Uterus (tissue), 4 donors: ENCODE measurements around the gene EFEMP1. TPM values are rescaled to one million over a fixed set of nuclear protein-coding genes. Genes with fewer than 3 reads are reported as not detected.
"Not testable (repeated sequence)": the region's sequence is repeated elsewhere in the genome, so short reads cannot be mapped to it uniquely, and the experiment has no call there.

Source experiments
- DNase-seq, 2 donors: peaks; one replicate each; pipeline ENCODE4 v3.0.0-alpha.2; 2019 to 2020
- H3K27ac ChIP-seq, 2 donors: fragments of 200-600 bp; sonication (generic); 1 replicate in 1 of 2; 2 replicates in 1 of 2; pipeline ENCODE4 v1.5.1; 2016 to 2018
- H3K27me3 ChIP-seq, 2 donors: fragments of 200-600 bp; sonication (generic); one replicate each; pipeline ENCODE4 v1.5.1; 2018 to 2019; ENCODE audit warnings: control low read depth in 1 of 2
- H3K36me3 ChIP-seq, 2 donors: fragments of 200-600 bp; sonication (generic); one replicate each; pipeline ENCODE4 v1.5.1; 2019; ENCODE audit warnings: control low read depth in 1 of 2
- H3K4me1 ChIP-seq, 2 donors: fragments of 200-600 bp; sonication (generic); one replicate each; pipeline ENCODE4 v1.5.1; 2018 to 2019; ENCODE audit warnings: control low read depth in 1 of 2
- H3K4me3 ChIP-seq, 2 donors: fragments of 200-600 bp; sonication (generic); 1 replicate in 1 of 2; 2 replicates in 1 of 2; pipeline ENCODE4 v1.5.1; 2018 to 2019; ENCODE audit warnings: mild to moderate bottlenecking in 1 of 2
- H3K9me3 ChIP-seq, 2 donors: fragments of 200-600 bp; sonication (generic); one replicate each; pipeline ENCODE4 v1.5.1; 2019; ENCODE audit warnings: control low read depth in 1 of 2
- POLR2A ChIP-seq, 2 donors: fragments of 450-650 bp; IDR thresholded peaks; one replicate each; pipeline ENCODE4 v1.6.1; 2016; ENCODE audit warnings: antibody characterized with exemption in 2 of 2, mild to moderate bottlenecking in 1 of 2, moderate library complexity in 1 of 2
- intact Hi-C: fragments of 100-400 bp; cut with DNase I; formaldehyde crosslinking; loops from one replicate; pipeline ENCODE4 v1.15.1; 2023; ENCODE audit warnings: low total_unique reads
- total RNA-seq, 4 donors: library from RNA; depleted of rRNA in 3 of 4; stranded (reverse); fragments of >200 nt in 3 of 4; gene quantifications; one replicate each; pipeline versions ENCODE4 v1.1.0 to v1.2.4, GENCODE V29; 2014 to 2023
- TF ChIP-seq, protein P1 (sequence below), 4 experiments: fragments of 200-600 bp in 2 of 4; fragments of 450-650 bp in 2 of 4; sonication (generic) in 2 of 4; IDR thresholded peaks; one replicate each; pipeline ENCODE4 v1.5.1; 2016 to 2019; ENCODE audit warnings: antibody characterized with exemption in 4 of 4, mild to moderate bottlenecking in 2 of 4, moderate library complexity in 1 of 4
- donor health status: DM: yes; HTN: yes; CAD: no.

Gene EFEMP1
- total RNA-seq, 4 donors from 2014 or later, result 57.0 to 513 (median 250) TPM

DNA sequence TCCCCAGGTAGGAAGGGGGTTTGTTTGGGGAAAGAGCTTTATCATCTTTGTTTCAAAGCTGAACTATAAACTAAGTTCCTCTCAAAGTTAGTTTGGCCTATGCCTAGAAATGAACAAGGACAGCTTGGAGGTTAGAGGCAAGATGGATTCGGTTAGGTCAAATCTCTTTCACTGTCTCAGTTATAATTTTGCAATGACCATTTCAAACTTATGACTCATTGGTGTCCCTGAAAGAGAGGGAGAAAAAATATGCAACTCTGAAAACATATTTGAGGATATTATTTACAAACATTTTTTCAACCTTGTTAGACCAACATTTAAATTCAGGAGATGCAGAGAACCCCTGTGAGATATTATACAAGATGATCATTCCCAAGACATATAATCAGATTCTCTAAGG, 95.7 kb downstream of the EFEMP1 start:
- DNase-seq, result no peak
- H3K27me3 ChIP-seq, result no peaks in the 10 kb centered on the region
- H3K4me1 ChIP-seq, result no peaks in the 10 kb centered on the region
- intact Hi-C loops, result no loop called here
- H3K4me3 ChIP-seq, result no peak overlapping the region
- H3K36me3 ChIP-seq, result no peaks in the 10 kb centered on the region
- TF ChIP-seq, protein P1, sequence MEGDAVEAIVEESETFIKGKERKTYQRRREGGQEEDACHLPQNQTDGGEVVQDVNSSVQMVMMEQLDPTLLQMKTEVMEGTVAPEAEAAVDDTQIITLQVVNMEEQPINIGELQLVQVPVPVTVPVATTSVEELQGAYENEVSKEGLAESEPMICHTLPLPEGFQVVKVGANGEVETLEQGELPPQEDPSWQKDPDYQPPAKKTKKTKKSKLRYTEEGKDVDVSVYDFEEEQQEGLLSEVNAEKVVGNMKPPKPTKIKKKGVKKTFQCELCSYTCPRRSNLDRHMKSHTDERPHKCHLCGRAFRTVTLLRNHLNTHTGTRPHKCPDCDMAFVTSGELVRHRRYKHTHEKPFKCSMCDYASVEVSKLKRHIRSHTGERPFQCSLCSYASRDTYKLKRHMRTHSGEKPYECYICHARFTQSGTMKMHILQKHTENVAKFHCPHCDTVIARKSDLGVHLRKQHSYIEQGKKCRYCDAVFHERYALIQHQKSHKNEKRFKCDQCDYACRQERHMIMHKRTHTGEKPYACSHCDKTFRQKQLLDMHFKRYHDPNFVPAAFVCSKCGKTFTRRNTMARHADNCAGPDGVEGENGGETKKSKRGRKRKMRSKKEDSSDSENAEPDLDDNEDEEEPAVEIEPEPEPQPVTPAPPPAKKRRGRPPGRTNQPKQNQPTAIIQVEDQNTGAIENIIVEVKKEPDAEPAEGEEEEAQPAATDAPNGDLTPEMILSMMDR (IDR thresholded peaks at IDR 0.05), result no peak
- no peak for TF ChIP-seq POLR2A (IDR thresholded peaks at IDR 0.05)
- no peaks in the 10 kb centered on the region for H3K9me3 ChIP-seq
- no peak overlapping the region for H3K27ac ChIP-seq

DNA sequence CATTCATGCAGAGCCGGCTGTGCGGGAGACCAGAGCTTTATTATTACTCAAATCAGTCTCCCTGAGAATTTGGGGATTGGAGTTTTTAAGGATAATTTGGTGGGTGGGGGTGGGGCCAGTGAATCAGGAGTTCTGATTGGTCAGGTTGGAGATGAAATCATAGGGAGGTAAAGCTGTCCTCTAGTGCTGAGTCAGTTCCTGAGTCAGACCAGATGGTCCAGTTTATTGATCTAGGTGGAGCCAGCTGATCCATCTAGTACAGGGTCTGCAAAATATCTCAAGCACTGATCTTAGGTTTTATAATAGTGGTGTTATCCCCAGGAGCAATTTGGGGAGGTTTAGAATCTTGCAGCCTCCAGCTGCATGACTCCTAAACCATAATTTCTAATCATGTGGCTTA, 96.2 kb downstream of the EFEMP1 start:
- DNase-seq, H3K4me3 ChIP-seq, H3K27ac ChIP-seq, H3K36me3 ChIP-seq, intact Hi-C loops, H3K27me3 ChIP-seq, H3K4me1 ChIP-seq, H3K9me3 ChIP-seq: not testable (repeated sequence)

DNA sequence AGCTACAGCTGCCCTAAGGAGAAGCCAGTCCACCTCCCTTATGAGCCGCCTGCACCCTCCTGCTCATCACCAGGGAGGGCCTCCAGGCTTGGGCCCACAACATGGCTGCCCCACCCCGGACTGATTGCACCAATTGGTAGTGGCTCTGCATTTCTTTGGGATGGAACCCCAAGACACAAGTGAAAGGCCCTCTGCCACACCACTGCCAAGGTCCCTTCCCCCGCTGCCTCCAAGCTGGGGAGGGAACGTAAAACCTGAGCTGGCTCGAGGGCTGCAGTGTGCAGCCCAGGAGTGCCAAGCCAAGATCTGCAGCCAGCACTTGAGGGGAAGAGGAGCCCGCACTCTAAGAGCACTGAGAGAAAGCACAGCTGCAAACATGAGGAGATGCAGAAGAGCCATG, 97.3 kb downstream of the EFEMP1 start:
- Histone ChIP-seq H3K27ac (no peak overlapping the region), H3K4me3 (no peak overlapping the region), H3K27me3 (no peaks in the 10 kb centered on the region), H3K9me3 (no peaks in the 10 kb centered on the region), H3K36me3 (no peaks in the 10 kb centered on the region), H3K4me1 (no peaks in the 10 kb centered on the region)
- TF ChIP-seq POLR2A (IDR thresholded peaks at IDR 0.05), result no peak
- TF ChIP-seq, protein P1 (IDR thresholded peaks at IDR 0.05), result no peak
- no peak for DNase-seq
- intact Hi-C loops, result no loop called here

- Histone ChIP-seq H3K4me1 (no peaks in the 10 kb centered on the region), H3K4me3 (no peak overlapping the region), H3K9me3 (no peaks in the 10 kb centered on the region), H3K36me3 (no peaks in the 10 kb centered on the region), H3K27ac (no peak overlapping the region), H3K27me3 (no peaks in the 10 kb centered on the region)
- TF ChIP-seq POLR2A (IDR thresholded peaks at IDR 0.05), result no peak
- TF ChIP-seq, protein P1 (IDR thresholded peaks at IDR 0.05), result no peak
- DNase-seq, result no peak
- intact Hi-C loops, result no loop called here
Measured at GRCh38 chr2:55824551-55825096, 99.0 kb downstream of the EFEMP1 start.

Other genes starting within 250 kb of the EFEMP1 start
- gene PNPT1, start 229.9 kb downstream of the EFEMP1 start, total RNA-seq, result 10 to 100 TPM; 12.6 to 52.0 (median 22.5) TPM